HepG2 (cell line): ENCODE measurements around the gene SLC19A1. TPM values are rescaled to one million over a fixed set of nuclear protein-coding genes. Genes with fewer than 3 reads are reported as not detected.

Experiments used
- ATAC-seq: fragments of 200-7000 bp; cut with Tn5 transposase; 3 replicates; pipeline ENCODE4 v1.9.1; 2020; ENCODE audit warnings: mild to moderate bottlenecking, moderate library complexity
- BruUV-seq: library from RNA; stranded (reverse); fragments of 400-500 nt; replicated peaks from 2 replicates; lab custom pipeline; 2021; lab: Mats Ljungman, UMichigan
- CTCF ChIA-PET: fragments of 300-600 bp; formaldehyde crosslinking; extraction: SDS; loops from one replicate; lab custom pipeline; 2021; ENCODE audit warnings: low total read pairs, inconsistent platforms, low intra/inter-chr PET ratio; lab: Yijun Ruan, JAX
- POLR2A ChIA-PET: fragments of 350-600 bp; sonication (Branson Sonifier 250); formaldehyde crosslinking; loops from one replicate; lab custom pipeline; 2020; ENCODE audit warnings: antibody characterized with exemption, inconsistent platforms; lab: Yijun Ruan, JAX
- DNase-seq: peaks from one replicate; pipeline ENCODE4 v3.0.0-alpha.2; 2015; ENCODE audit warnings: low spot score
- FAIRE-seq: peaks from 3 replicates; lab custom pipeline; 2011; peaks lifted over from hg19 to GRCh38; lab: Jason Lieb, UNC
- H2AFZ ChIP-seq: one replicate; pipeline ENCODE4 v1.6.1; 2011; ENCODE audit warnings: low read length, inconsistent platforms
- H3K27ac ChIP-seq: fragments of 300-600 bp; 3 replicates; pipeline ENCODE4 v1.8.0; 2011; ENCODE audit warnings: mixed run types, mild to moderate bottlenecking, mixed read lengths, low read length, inconsistent platforms; ENCODE audit not compliant: insufficient read depth; ENCODE audit errors: extremely low read length
- H3K27me3 ChIP-seq, 2 experiments: fragments of 200-600 bp in 1 of 2; 2 replicates in 1 of 2; 3 replicates in 1 of 2; pipeline versions ENCODE4 v1.6.0 to v1.8.0; 2011; ENCODE audit warnings: low read length in 2 of 2, mild to moderate bottlenecking in 2 of 2, moderate library complexity in 2 of 2, inconsistent platforms in 1 of 2; ENCODE audit not compliant: insufficient read depth in 2 of 2, control insufficient read depth in 1 of 2
- H3K36me3 ChIP-seq, 2 experiments: fragments of 200-600 bp in 1 of 2; replicated peaks in 1 of 2; 2 replicates in 1 of 2; 3 replicates in 1 of 2; pipeline versions ENCODE4 v1.5.1 to v1.8.0; 2011; ENCODE audit warnings: low read length in 2 of 2, inconsistent platforms in 1 of 2; ENCODE audit not compliant: insufficient read depth in 2 of 2, control insufficient read depth in 1 of 2
- H3K4me1 ChIP-seq: 2 replicates; pipeline ENCODE4 v1.5.1; 2012; ENCODE audit warnings: low read length, inconsistent platforms; ENCODE audit not compliant: insufficient read depth
- H3K4me2 ChIP-seq: 2 replicates; pipeline ENCODE4 v1.6.0; 2011; ENCODE audit warnings: low read depth, low read length, inconsistent platforms
- H3K4me3 ChIP-seq, 3 experiments: fragments of 200-600 bp in 1 of 3; sonication (generic), shearing (Covaris generic) in 1 of 3; replicated peaks in 1 of 3; 2 replicates each; pipeline ENCODE4 v1.5.1; 2011 to 2016; ENCODE audit warnings: low read length in 3 of 3, inconsistent platforms in 2 of 3, low read depth in 2 of 3, mild to moderate bottlenecking in 2 of 3, control low read depth in 1 of 3, mixed read lengths in 1 of 3; ENCODE audit not compliant: insufficient read depth in 1 of 3
- H3K79me2 ChIP-seq: one replicate; pipeline ENCODE4 v1.6.1; 2011; ENCODE audit warnings: low read length, inconsistent platforms; ENCODE audit not compliant: insufficient read depth
- H3K9ac ChIP-seq: 2 replicates; pipeline ENCODE4 v1.6.0; 2011; ENCODE audit warnings: mild to moderate bottlenecking, low read depth, low read length, inconsistent platforms; ENCODE audit not compliant: insufficient read depth
- H3K9me3 ChIP-seq: 2 replicates; pipeline ENCODE4 v1.5.1; 2012; ENCODE audit warnings: mild to moderate bottlenecking, low read length
- H4K20me1 ChIP-seq: 2 replicates; pipeline ENCODE4 v1.6.0; 2011; ENCODE audit warnings: inconsistent platforms, mild to moderate bottlenecking, low read length, moderate library complexity; ENCODE audit not compliant: insufficient read depth
- AGO2 ChIP-seq: fragments of 200-400 bp; formaldehyde crosslinking; optimal IDR thresholded peaks from 2 replicates; pipeline ENCODE3; 2017; ENCODE audit warnings: mild to moderate bottlenecking, low read depth, low read length, moderate library complexity
- ZBTB33 ChIP-seq: sonication (generic); formaldehyde crosslinking; IDR thresholded peaks from 2 replicates; pipeline ENCODE4 v1.4.0; 2020; ENCODE audit warnings: missing genetic modification reagents
- ZSCAN12 ChIP-seq: sonication (generic); formaldehyde crosslinking; IDR thresholded peaks from 2 replicates; pipeline ENCODE4 v1.9.0; 2021; ENCODE audit warnings: mild to moderate bottlenecking, missing genetic modification reagents
- WGBS: methylation state at CpG from one replicate; pipeline ENCODE4 v1.1.6; 2017; ENCODE audit warnings: low lambda C conversion rate; 5-methylcytosine and 5-hydroxymethylcytosine counted together
- in situ Hi-C: cut with HindIII; loops from 2 replicates; pipeline ENCODE4 v1.10.0; 2017; ENCODE audit warnings: low pct_unique_long_range_greater_than_20kb; ENCODE audit not compliant: extremely low pct_ligation_motif_present
- intact Hi-C: fragments of 100-400 bp; cut with micrococcal nuclease; formaldehyde crosslinking; loops from one replicate; pipeline ENCODE4 v1.10.0; 2022; ENCODE audit not compliant: unreplicated experiment
- polyA plus RNA-seq, 8 experiments: library from polyadenylated mRNA; depleted of rRNA in 3 of 8; stranded (reverse) in 7 of 8; unstranded in 1 of 8; fragments of >200 nt; fragmentation: Illumina TruSeq in 4 of 8; extraction: Trizol in 4 of 8; gene quantifications; 2 replicates each; pipeline versions ENCODE4 v1.2.1 to v1.2.3, GENCODE V29; 2011 to 2016; ENCODE audit warnings: low read depth in 4 of 8, missing spikeins in 1 of 8, mixed read lengths in 1 of 8; ENCODE audit not compliant: insufficient read depth in 1 of 8
- total RNA-seq, 5 experiments: library from RNA; depleted of rRNA; stranded (reverse); fragments of >200 nt; fragmentation: Illumina TruSeq; extraction: Trizol; gene quantifications; 2 replicates each; pipeline ENCODE4 v1.2.3, GENCODE V29; 2016; ENCODE audit warnings: low read depth in 1 of 5
- TF ChIP-seq, protein P1 (sequence below): sonication (generic); formaldehyde crosslinking; IDR thresholded peaks from 2 replicates; pipeline ENCODE4 v1.5.0; 2020; ENCODE audit warnings: mild to moderate bottlenecking, missing genetic modification reagents, borderline replicate concordance

SLC19A1 gene
- total and polyA plus RNA-seq, 2 of the 13 experiments (the other 11 are each of a cell fraction or from before 2014, with no cell fraction given), result 21.8 to 23.0 TPM

DNA sequence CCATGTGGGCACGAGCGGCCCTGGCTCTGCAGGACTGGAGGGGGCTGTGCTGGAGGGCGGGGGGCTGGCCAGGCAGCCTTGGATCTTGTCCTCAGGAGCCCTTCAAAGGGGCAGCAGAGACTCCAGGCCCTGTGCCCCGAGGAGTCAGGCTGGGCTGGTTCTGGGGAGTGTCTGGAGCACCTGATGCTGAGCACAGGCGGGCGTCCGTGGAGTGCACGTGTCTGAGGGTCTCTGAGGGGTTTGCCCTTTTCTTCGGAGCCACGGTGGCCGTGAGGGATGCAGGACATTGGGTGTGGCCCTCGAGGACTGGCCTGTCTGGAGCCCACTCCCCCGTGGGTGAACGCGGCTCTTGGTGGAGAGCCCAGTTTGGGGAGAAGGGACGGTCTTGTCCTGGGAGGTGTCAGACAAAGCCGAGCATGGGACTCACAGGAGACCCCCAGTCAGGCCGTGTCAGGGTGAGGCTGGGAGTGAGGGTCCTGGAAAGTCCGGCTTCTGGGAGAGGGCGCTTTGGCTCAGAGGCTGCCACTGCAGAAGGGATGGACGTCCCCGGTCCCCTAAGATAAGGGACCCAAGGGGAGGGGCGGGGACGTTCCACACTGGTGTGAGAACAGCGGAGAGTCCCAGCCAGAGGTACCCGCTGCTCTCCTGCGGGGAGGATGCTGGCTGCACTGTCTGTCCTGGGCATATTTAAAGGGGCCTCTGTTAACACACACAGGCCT is 76.5 kb downstream of the SLC19A1 start:
- ATAC-seq (no peak), FAIRE-seq (no peak), DNase-seq (no peak)
- in situ Hi-C loops, result no loop called here
- no peaks in the 10 kb centered on the region for H3K27me3 ChIP-seq
- TF ChIP-seq AGO2, result peak; percentile 30
- TF ChIP-seq, protein P1, sequence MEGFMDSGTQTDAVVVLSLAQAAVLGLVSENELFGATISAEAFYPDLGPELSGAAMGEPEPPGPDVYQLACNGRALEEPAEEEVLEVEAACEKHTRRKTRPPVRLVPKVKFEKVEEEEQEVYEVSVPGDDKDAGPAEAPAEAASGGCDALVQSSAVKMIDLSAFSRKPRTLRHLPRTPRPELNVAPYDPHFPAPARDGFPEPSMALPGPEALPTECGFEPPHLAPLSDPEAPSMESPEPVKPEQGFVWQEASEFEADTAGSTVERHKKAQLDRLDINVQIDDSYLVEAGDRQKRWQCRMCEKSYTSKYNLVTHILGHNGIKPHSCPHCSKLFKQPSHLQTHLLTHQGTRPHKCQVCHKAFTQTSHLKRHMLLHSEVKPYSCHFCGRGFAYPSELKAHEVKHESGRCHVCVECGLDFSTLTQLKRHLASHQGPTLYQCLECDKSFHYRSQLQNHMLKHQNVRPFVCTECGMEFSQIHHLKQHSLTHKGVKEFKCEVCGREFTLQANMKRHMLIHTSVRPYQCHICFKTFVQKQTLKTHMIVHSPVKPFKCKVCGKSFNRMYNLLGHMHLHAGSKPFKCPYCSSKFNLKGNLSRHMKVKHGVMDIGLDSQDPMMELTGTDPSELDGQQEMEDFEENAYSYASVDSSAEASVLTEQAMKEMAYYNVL (CRISPR knock-in tag), result no peak
- POLR2A ChIA-PET, result no interaction called here
- H3K9ac ChIP-seq, result no peak overlapping the region
- H2AFZ ChIP-seq, result no peak overlapping the region
- CTCF ChIA-PET, result no interaction called here
- H3K4me2 ChIP-seq, result no peak overlapping the region
- H3K27ac ChIP-seq, result no peak overlapping the region
- H3K9me3 ChIP-seq, result peaks cover 11% of the 10 kb centered on the region
- no peak overlapping the region for H3K4me3 ChIP-seq
- 97% methylated on average over 15 of the region's 27 CpGs for WGBS
- no peaks in the 10 kb centered on the region for H4K20me1 ChIP-seq
- intact Hi-C loops, result no loop called here
- peaks cover 74% of the 10 kb centered on the region for H3K4me1 ChIP-seq
- H3K79me2 ChIP-seq, result peaks cover 23% of the 10 kb centered on the region
- peaks cover 4 to 20% of the 10 kb centered on the region in 2 experiments; a peak in 3 of 5 replicates for H3K36me3 ChIP-seq
- BruUV-seq, result no TSS peak

DNA sequence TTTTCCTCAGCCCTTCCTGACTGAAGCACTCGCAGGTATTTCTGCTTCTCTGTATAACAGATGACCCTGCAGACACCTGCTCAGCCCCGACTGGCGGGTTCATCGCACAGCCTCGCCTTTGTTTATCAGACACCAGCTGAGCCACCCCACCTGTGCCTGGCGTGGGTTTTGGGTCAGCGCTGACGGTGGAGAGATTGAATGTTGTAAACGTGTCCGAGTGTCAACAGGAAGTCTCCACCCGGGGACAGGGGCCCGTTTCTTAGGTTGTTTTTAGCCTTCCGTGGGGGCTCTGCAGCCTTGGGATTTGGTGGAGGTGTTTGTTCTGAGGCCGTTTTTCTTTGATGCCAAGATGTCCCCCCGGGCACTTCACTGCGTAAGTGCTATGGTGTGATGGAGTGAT is 77.1 kb downstream of the SLC19A1 start:
- Histone ChIP-seq H2AFZ (no peak overlapping the region), H3K27me3 (no peaks in the 10 kb centered on the region), H3K4me1 (peaks cover 74% of the 10 kb centered on the region), H3K27ac (no peak overlapping the region), H3K4me2 (no peak overlapping the region), H3K9ac (no peak overlapping the region), H3K4me3 (no peak overlapping the region)
- ChIA-PET POLR2A (no interaction called here), CTCF (no interaction called here)
- DNase-seq, result no peak
- in situ Hi-C loops, result no loop called here
- no TSS peak for BruUV-seq
- intact Hi-C loops, result no loop called here
- no peak for ATAC-seq
- TF ChIP-seq ZBTB33 (CRISPR knock-in tag) (peak; percentile 34; the same call in 1 of the 2 replicates), ZSCAN12 (CRISPR knock-in tag) (no peak)
- TF ChIP-seq, all 625 proteins: peak for 1
- Histone ChIP-seq H3K79me2 (peaks cover 24% of the 10 kb centered on the region), H4K20me1 (no peaks in the 10 kb centered on the region), H3K36me3 (peaks cover 5 to 26% of the 10 kb centered on the region in 2 experiments), H3K9me3 (peaks cover 15% of the 10 kb centered on the region)
- 92% methylated on average over 16 of the region's 16 CpGs for WGBS
- FAIRE-seq, result no peak
